HepG2 (cell line): ENCODE results near the gene TGM1. TPM values are rescaled to one million over a fixed set of nuclear protein-coding genes. Genes with fewer than 3 reads are reported as not detected.

Source experiments
- ERF ChIP-seq: IDR thresholded peaks from 2 replicates; pipeline ENCODE4 v1.6.1; 2018; ENCODE audit warnings: missing biosample characterization, missing genetic modification reagents
- HDAC2 ChIP-seq: sonication (generic); formaldehyde crosslinking; IDR thresholded peaks from 2 replicates; pipeline ENCODE4 v1.4.0; 2020; ENCODE audit warnings: missing genetic modification reagents
- HNF4A ChIP-seq: sonication (generic); formaldehyde crosslinking; IDR thresholded peaks from 2 replicates; pipeline ENCODE4 v1.4.0; 2020; ENCODE audit warnings: missing genetic modification reagents
- KLF9 ChIP-seq: IDR thresholded peaks from 2 replicates; pipeline ENCODE4 v1.6.1; 2016; ENCODE audit warnings: low read depth
- MXD3 ChIP-seq: IDR thresholded peaks from 2 replicates; pipeline ENCODE4 v1.6.1; 2016; ENCODE audit warnings: mild to moderate bottlenecking, missing biosample characterization, missing genetic modification reagents
- PHF8 ChIP-seq: sonication (generic); formaldehyde crosslinking; IDR thresholded peaks from 2 replicates; pipeline ENCODE4 v1.5.0; 2020; ENCODE audit warnings: missing genetic modification reagents
- POLR2AphosphoS5 ChIP-seq: IDR thresholded peaks from 2 replicates; pipeline ENCODE4 v1.6.1; 2012; ENCODE audit warnings: low read depth, low read length
- RARA ChIP-seq: IDR thresholded peaks from 2 replicates; pipeline ENCODE4 v1.6.1; 2016; ENCODE audit warnings: missing genetic modification reagents, missing compliant biosample characterization
- ZNF569 ChIP-seq: sonication (generic); formaldehyde crosslinking; IDR thresholded peaks from 2 replicates; pipeline ENCODE4 v1.5.0; 2020; ENCODE audit warnings: mild to moderate bottlenecking, missing genetic modification reagents, moderate library complexity, borderline replicate concordance
- ZNF646 ChIP-seq: sonication (generic); formaldehyde crosslinking; IDR thresholded peaks from 2 replicates; pipeline ENCODE4 v1.9.0; 2021; ENCODE audit warnings: mild to moderate bottlenecking, missing genetic modification reagents
- ZSCAN30 ChIP-seq: sonication (generic); formaldehyde crosslinking; IDR thresholded peaks from 2 replicates; pipeline ENCODE4 v1.5.0; 2020; ENCODE audit warnings: mild to moderate bottlenecking, missing genetic modification reagents
- polyA plus RNA-seq, 8 experiments: library from polyadenylated mRNA; depleted of rRNA in 3 of 8; stranded (reverse) in 7 of 8; unstranded in 1 of 8; fragments of >200 nt; fragmentation: Illumina TruSeq in 4 of 8; extraction: Trizol in 4 of 8; gene quantifications; 2 replicates each; pipeline versions ENCODE4 v1.2.1 to v1.2.3, GENCODE V29; 2011 to 2016; ENCODE audit warnings: low read depth in 4 of 8, missing spikeins in 1 of 8, mixed read lengths in 1 of 8; ENCODE audit not compliant: insufficient read depth in 1 of 8
- total RNA-seq, 5 experiments: library from RNA; depleted of rRNA; stranded (reverse); fragments of >200 nt; fragmentation: Illumina TruSeq; extraction: Trizol; gene quantifications; 2 replicates each; pipeline ENCODE4 v1.2.3, GENCODE V29; 2016; ENCODE audit warnings: low read depth in 1 of 5
- TF ChIP-seq, protein P1 (sequence below): sonication (generic); formaldehyde crosslinking; IDR thresholded peaks from 2 replicates; pipeline ENCODE4 v1.5.1; 2020; ENCODE audit warnings: missing genetic modification reagents, mild to moderate bottlenecking, borderline replicate concordance
- TF ChIP-seq, protein P2 (sequence below): sonication (generic); formaldehyde crosslinking; IDR thresholded peaks from 2 replicates; pipeline ENCODE4 v1.8.1; 2023; ENCODE audit warnings: mild to moderate bottlenecking, inconsistent platforms, moderate library complexity, missing genetic modification reagents, borderline replicate concordance
- TF ChIP-seq, protein P3 (sequence below): IDR thresholded peaks from 2 replicates; pipeline ENCODE4 v1.6.1; 2016; ENCODE audit warnings: missing biosample characterization, missing genetic modification reagents, low read depth
- TF ChIP-seq, protein P4 (sequence below): IDR thresholded peaks from 2 replicates; pipeline ENCODE4 v1.6.1; 2016; ENCODE audit warnings: low read depth, borderline replicate concordance

The TGM1 gene
- total and polyA plus RNA-seq, 2 of the 13 experiments (the other 11 are each of a cell fraction or from before 2014, with no cell fraction given): 3.2 to 10.6 TPM

DNA sequence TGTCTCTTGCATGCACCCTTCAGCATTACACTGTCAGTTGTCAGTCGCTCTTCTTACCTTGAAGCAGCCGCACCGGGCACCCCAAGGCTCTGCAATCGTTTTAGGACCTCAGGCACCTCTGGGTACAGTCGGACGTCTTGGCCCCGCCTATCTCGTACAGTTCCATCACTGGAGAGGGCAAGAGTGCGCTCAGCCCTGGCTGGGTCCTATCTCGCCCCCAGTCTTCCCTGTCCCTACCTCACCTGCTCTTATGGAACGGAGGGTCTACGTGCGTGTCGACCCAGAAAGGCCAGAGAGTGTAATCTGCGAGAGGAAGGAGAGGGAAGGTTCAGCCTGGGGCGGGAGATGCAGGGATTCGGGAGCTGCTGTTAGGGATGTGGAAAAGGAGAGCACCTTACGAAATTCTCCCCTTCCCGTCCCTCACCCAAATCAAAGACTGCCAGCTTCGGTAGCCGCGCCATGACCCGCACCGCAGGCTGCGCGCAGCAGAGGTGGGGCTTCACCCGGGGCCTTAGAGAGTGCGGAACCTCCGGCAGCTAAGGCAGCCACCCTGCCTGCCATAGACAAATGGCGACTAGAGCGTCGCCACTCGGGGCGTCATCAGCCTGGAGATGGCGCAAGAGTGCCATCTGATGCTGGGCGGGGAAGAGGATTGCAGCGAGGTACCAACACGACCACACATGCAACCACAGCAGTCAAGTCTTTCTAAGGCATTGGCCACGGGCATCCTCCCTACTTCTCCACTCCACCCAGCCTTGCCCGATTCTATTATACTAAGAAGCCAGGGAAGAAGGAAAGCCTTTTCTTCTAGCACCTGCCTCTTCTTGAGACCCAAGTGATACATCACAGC, 47.3 kb downstream of the TGM1 start, which contains the start of gene MDP1 (continued):
- TF ChIP-seq, protein P1, sequence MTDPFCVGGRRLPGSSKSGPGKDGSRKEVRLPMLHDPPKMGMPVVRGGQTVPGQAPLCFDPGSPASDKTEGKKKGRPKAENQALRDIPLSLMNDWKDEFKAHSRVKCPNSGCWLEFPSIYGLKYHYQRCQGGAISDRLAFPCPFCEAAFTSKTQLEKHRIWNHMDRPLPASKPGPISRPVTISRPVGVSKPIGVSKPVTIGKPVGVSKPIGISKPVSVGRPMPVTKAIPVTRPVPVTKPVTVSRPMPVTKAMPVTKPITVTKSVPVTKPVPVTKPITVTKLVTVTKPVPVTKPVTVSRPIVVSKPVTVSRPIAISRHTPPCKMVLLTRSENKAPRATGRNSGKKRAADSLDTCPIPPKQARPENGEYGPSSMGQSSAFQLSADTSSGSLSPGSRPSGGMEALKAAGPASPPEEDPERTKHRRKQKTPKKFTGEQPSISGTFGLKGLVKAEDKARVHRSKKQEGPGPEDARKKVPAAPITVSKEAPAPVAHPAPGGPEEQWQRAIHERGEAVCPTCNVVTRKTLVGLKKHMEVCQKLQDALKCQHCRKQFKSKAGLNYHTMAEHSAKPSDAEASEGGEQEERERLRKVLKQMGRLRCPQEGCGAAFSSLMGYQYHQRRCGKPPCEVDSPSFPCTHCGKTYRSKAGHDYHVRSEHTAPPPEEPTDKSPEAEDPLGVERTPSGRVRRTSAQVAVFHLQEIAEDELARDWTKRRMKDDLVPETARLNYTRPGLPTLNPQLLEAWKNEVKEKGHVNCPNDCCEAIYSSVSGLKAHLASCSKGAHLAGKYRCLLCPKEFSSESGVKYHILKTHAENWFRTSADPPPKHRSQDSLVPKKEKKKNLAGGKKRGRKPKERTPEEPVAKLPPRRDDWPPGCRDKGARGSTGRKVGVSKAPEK (CRISPR knock-in tag): peak; percentile 97
- peak; percentile 98 for TF ChIP-seq KLF9 (CRISPR knock-in tag)
- TF ChIP-seq, protein P2, sequence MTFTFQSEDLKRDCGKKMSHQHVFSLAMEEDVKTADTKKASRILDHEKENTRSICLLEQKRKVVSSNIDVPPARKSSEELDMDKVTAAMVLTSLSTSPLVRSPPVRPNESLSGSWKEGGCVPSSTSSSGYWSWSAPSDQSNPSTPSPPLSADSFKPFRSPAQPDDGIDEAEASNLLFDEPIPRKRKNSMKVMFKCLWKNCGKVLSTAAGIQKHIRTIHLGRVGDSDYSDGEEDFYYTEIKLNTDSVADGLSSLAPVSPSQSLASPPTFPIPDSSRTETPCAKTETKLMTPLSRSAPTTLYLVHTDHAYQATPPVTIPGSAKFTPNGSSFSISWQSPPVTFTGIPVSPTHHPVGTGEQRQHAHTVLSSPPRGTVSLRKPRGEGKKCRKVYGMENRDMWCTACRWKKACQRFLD (CRISPR knock-in tag): peak; percentile 99; the same call in 1 of the 2 replicates
- peak; percentile 75 for TF ChIP-seq RARA (CRISPR knock-in tag)
- TF ChIP-seq ZNF569 (CRISPR knock-in tag): peak; percentile 95
- TF ChIP-seq HNF4A (CRISPR knock-in tag): peak; percentile 70
- TF ChIP-seq ZNF646 (CRISPR knock-in tag): peak; percentile 53; the same call in 1 of the 2 replicates
- TF ChIP-seq, protein P3, sequence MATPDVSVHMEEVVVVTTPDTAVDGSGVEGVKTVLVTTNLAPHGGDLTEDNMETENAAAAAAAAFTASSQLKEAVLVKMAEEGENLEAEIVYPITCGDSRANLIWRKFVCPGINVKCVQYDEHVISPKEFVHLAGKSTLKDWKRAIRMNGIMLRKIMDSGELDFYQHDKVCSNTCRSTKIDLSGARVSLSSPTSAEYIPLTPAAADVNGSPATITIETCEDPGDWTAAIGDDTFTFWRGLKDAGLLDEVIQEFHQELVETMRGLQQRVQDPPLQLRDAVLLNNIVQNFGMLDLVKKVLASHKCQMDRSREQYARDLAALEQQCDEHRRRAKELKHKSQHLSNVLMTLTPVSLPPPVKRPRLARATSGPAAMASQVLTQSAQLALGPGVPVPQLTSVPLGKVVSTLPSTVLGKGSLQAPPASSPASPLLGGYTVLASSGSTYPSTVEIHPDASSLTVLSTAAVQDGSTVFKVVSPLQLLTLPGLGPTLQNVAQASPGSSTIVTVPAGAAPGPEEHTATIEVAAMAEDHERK (CRISPR knock-in tag): 0 out of 2 replicates have a peak, but pooled peaks have one; percentile 10
- peak; percentile 92 for TF ChIP-seq POLR2AphosphoS5
- no peak for TF ChIP-seq ZSCAN30
- TF ChIP-seq ERF (CRISPR knock-in tag): peak; percentile 99
- TF ChIP-seq MXD3: peak; percentile 97
- peak; percentile 91 for TF ChIP-seq HDAC2 (CRISPR knock-in tag)
- TF ChIP-seq PHF8 (CRISPR knock-in tag): peak; percentile 99
- TF ChIP-seq, protein P4, sequence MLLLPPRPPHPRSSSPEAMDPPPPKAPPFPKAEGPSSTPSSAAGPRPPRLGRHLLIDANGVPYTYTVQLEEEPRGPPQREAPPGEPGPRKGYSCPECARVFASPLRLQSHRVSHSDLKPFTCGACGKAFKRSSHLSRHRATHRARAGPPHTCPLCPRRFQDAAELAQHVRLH (CRISPR knock-in tag): peak; percentile 99
